ENCODE results near the gene RPL9. TPM values are rescaled to one million over a fixed set of nuclear protein-coding genes. Genes with fewer than 3 reads are reported as not detected.
"Not testable (repeated sequence)": the region's sequence is repeated elsewhere in the genome, so short reads cannot be mapped to it uniquely, and the experiment has no call there.

The RPL9 gene
- total RNA-seq: 1,000 to 10,000 TPM in 1 of 3 donors, 100 to 1,000 TPM in 2; 848 to 1,179 (median 853) TPM
- 2,652 TPM for total RNA-seq (2013)

DNA sequence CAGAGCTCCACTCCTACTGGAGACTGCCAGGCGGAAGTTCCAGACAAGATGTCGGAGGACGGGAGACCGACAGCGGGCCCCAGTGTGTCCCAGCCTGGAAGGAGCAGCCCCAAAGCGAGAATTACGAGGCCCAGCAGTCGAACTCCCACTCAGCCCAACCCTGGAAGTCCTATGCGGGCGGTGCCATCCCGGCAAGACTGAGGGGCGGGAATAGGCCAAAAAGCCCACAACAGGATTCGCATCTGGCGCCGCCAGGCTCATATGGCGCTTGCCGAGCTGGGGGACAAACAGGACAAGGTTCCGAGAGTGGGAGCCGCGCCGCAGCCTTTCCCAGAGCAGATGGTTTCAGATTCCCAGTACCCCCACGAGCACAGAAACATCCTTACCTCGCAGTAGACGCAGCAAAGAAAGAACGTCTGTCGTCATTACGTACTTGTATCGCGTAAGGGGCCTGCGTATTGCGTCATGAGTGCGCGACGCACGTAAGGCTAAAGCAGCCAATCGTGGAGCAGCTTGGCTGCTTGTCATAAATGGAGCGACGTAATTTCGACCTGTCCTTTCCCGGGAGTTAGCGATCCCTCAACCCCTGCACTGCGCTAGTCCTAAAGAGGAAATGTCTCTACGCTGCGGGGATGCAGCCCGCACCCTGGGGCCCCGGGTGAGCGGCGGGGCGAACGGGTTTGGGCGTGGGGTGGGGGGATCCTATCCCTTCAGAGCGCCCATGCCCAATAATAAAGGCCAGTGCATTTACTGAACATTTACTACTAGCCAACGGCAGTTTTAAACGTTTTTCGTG lies at the start of gene RPL9, which contains the start of gene LIAS:
Gene RPL9, minus strand, starts transcription at position 418 of the 796 bp plus-strand sequence. CDS start 483 bp downstream, outside the sequence.
Gene LIAS, plus strand, starts transcription at position 552 of the 796 bp plus-strand sequence. Its CDS starts 62 bp downstream, at position 614.
- peak; percentile 94 to 99 for DNase-seq
- Mint-ChIP-seq H3K9me3 (no peaks in the 10 kb centered on the region), H3K27me3 (ENCODE audit: low read depth in 2 of 2) (no peaks in the 10 kb centered on the region), H3K27ac (peak within 1 kb of the TSS; percentile 99 to 100), H3K4me3 (peak within 1 kb of the TSS; percentile 98), H3K4me1 (peaks cover 28 to 34% of the 10 kb centered on the region in 2 donors), H3K36me3 (peaks cover 25% of the 10 kb centered on the region)
- WGBS (ENCODE audit: insufficient coverage): under 1% methylated on average over 55 of the region's 55 CpGs
- intact Hi-C loops (cut with micrococcal nuclease): loop anchor here (1.0 to 10.0 kb wide), 6 partner anchors 11 to 414 kb away; partner anchors contain the start of genes RFC1, SMIM14 and WDR19
- Histone ChIP-seq H3K36me3 (ENCODE audit: control insufficient read depth, insufficient read depth, low read length) (peaks cover 41% of the 10 kb centered on the region), H3K4me3 (ENCODE audit: low read length) (peak within 1 kb of the TSS; percentile 99), H3K27me3 (ENCODE audit: control insufficient read depth, insufficient read depth, low read length) (no peaks in the 10 kb centered on the region), H3K9me3 (ENCODE audit: control insufficient read depth, insufficient read depth, low read length) (no peaks in the 10 kb centered on the region), H3K4me1 (ENCODE audit: control insufficient read depth, insufficient read depth, low read length) (peaks cover 19% of the 10 kb centered on the region), H3K27ac (ENCODE audit: low read length) (peak within 1 kb of the TSS; percentile 100)
- TF ChIP-seq, protein P1, sequence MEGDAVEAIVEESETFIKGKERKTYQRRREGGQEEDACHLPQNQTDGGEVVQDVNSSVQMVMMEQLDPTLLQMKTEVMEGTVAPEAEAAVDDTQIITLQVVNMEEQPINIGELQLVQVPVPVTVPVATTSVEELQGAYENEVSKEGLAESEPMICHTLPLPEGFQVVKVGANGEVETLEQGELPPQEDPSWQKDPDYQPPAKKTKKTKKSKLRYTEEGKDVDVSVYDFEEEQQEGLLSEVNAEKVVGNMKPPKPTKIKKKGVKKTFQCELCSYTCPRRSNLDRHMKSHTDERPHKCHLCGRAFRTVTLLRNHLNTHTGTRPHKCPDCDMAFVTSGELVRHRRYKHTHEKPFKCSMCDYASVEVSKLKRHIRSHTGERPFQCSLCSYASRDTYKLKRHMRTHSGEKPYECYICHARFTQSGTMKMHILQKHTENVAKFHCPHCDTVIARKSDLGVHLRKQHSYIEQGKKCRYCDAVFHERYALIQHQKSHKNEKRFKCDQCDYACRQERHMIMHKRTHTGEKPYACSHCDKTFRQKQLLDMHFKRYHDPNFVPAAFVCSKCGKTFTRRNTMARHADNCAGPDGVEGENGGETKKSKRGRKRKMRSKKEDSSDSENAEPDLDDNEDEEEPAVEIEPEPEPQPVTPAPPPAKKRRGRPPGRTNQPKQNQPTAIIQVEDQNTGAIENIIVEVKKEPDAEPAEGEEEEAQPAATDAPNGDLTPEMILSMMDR (IDR thresholded peaks at IDR 0.05): no peak
- peak; percentile 80 to 94 (median 87) for ATAC-seq

DNA sequence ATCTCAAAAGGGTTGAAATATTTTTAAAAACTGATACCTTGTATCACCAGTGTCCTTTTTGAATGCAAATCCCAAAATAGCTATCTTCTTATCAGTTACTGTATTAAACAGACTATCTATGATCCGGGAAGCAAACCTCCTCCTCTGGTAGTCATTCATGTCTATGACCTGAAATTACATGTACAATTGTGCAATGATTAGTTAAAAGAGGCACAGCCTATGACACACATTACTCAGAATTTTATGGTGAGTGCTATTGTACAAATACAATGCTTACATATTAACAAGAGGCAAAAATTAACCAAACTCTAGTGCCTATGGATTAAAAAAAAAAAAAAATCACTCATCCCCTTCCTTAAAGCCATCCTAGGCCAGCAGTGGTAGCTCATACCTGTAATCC lies 46.9 kb upstream of the RPL9 start:
- DNase-seq (no peak), ATAC-seq (no peak)
- peaks cover 71% of the 10 kb centered on the region for H3K36me3 ChIP-seq (ENCODE audit: control insufficient read depth, insufficient read depth, low read length)
- H3K4me3 ChIP-seq (ENCODE audit: low read length): no peak overlapping the region
- H3K27me3 ChIP-seq (ENCODE audit: control insufficient read depth, insufficient read depth, low read length): no peaks in the 10 kb centered on the region
- no peak overlapping the region for H3K27ac Mint-ChIP-seq
- intact Hi-C loops (cut with micrococcal nuclease): no loop called here
- no peaks in the 10 kb centered on the region for H3K4me1 Mint-ChIP-seq
- no peak overlapping the region for H3K27ac ChIP-seq (ENCODE audit: low read length)
- WGBS (ENCODE audit: insufficient coverage): 100% methylated on average over 1 of the region's 1 CpG
- H3K4me1 ChIP-seq (ENCODE audit: control insufficient read depth, insufficient read depth, low read length): no peaks in the 10 kb centered on the region
- H3K27me3 Mint-ChIP-seq (ENCODE audit: low read depth in 2 of 2): no peaks in the 10 kb centered on the region
- TF ChIP-seq, protein P1 (IDR thresholded peaks at IDR 0.05): no peak
- H3K4me3 Mint-ChIP-seq: no peak overlapping the region
- no peaks in the 10 kb centered on the region for H3K9me3 Mint-ChIP-seq
- H3K36me3 Mint-ChIP-seq: peaks cover 20% of the 10 kb centered on the region
- no peaks in the 10 kb centered on the region for H3K9me3 ChIP-seq (ENCODE audit: control insufficient read depth, insufficient read depth, low read length)

DNA sequence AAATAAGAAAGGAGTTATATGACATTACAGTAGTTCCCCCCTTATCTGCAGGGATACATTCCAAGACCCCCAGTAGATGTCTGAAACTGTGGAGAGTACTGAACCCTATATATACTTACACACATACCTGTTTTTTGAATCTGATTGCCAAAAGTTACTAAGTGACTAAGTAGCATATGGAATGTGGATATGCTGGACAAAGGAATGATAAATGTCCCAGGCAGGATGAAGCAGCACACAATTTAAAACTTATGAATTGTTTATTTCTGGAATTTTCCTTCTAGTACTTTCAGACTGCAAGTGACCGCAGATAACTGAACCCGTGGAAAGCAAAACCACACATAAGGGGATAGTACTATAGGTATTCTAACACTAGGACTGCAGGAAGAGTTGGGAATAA lies 45.8 kb upstream of the RPL9 start:
- Mint-ChIP-seq H3K4me1 (no peaks in the 10 kb centered on the region), H3K9me3 (no peaks in the 10 kb centered on the region), H3K27ac (no peak overlapping the region), H3K27me3 (ENCODE audit: low read depth in 2 of 2) (no peaks in the 10 kb centered on the region), H3K4me3 (no peak overlapping the region), H3K36me3 (peaks cover 20% of the 10 kb centered on the region)
- DNase-seq (no peak), ATAC-seq (no peak)
- no peaks in the 10 kb centered on the region for H3K4me1 ChIP-seq (ENCODE audit: control insufficient read depth, insufficient read depth, low read length)
- intact Hi-C loops (cut with micrococcal nuclease): no loop called here
- H3K27ac ChIP-seq (ENCODE audit: low read length): no peak overlapping the region
- H3K4me3 ChIP-seq (ENCODE audit: low read length): no peak overlapping the region
- 100% methylated on average over 2 of the region's 2 CpGs for whole genome bisulfite sequencing (ENCODE audit: insufficient coverage)
- H3K9me3 ChIP-seq (ENCODE audit: control insufficient read depth, insufficient read depth, low read length): no peaks in the 10 kb centered on the region
- peaks cover 65% of the 10 kb centered on the region for H3K36me3 ChIP-seq (ENCODE audit: control insufficient read depth, insufficient read depth, low read length)
- H3K27me3 ChIP-seq (ENCODE audit: control insufficient read depth, insufficient read depth, low read length): no peaks in the 10 kb centered on the region
- TF ChIP-seq, protein P1 (IDR thresholded peaks at IDR 0.05): no peak

DNA sequence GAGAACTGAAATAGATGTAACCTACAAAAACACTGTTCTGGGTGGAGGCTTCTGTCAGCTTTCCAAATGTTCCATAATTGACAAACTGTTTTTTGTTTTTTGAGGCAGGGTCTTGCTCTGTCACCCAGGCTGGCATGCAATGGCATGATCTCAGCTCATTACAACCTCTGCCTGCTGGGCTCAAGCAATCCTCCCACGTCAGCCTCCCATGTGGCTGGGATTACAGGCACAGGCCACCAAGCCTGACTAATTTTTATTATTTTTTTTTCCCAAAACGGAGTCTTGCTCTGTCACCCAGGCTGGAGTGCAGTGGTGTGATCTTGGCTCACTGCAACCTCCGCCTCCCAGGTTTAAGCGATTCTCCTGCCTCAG lies 43.9 kb upstream of the RPL9 start:
- H3K27ac ChIP-seq (ENCODE audit: low read length); H3K4me3 ChIP-seq (ENCODE audit: low read length); DNase-seq; H3K4me3 Mint-ChIP-seq; H3K27ac Mint-ChIP-seq; H3K4me1 ChIP-seq (ENCODE audit: control insufficient read depth, insufficient read depth, low read length); H3K9me3 ChIP-seq (ENCODE audit: control insufficient read depth, insufficient read depth, low read length); ATAC-seq; H3K9me3 Mint-ChIP-seq; H3K27me3 ChIP-seq (ENCODE audit: control insufficient read depth, insufficient read depth, low read length); intact Hi-C loops (cut with micrococcal nuclease); H3K27me3 Mint-ChIP-seq (ENCODE audit: low read depth in 2 of 2); H3K4me1 Mint-ChIP-seq: not testable (repeated sequence)
- peaks cover 20% of the 10 kb centered on the region for H3K36me3 Mint-ChIP-seq
- H3K36me3 ChIP-seq (ENCODE audit: control insufficient read depth, insufficient read depth, low read length): peaks cover 55% of the 10 kb centered on the region
- WGBS (ENCODE audit: insufficient coverage): 99% methylated on average over 4 of the region's 4 CpGs
